Prostate gland (tissue), 2 donors: ENCODE measurements around the gene ARSI. TPM values are rescaled to one million over a fixed set of nuclear protein-coding genes. Genes with fewer than 3 reads are reported as not detected.

ENCODE experiments used
- DNase-seq: peaks from one replicate; pipeline ENCODE4 v3.0.0-alpha.2; 2019; ENCODE audit warnings: low spot score
- H3K27ac ChIP-seq, 2 donors: fragments of 200-600 bp; sonication (generic); 2 replicates each; pipeline ENCODE4 v1.5.1; 2017 to 2019
- H3K27me3 ChIP-seq: fragments of 200-600 bp; sonication (generic); replicated peaks from 2 replicates; pipeline ENCODE4 v1.5.1; 2019; ENCODE audit not compliant: insufficient read depth
- H3K36me3 ChIP-seq, 2 donors: fragments of 200-600 bp; sonication (generic); 1 replicate in 1 of 2; 2 replicates in 1 of 2; pipeline versions ENCODE4 v1.5.1 to v1.8.1; 2017 to 2019
- H3K4me1 ChIP-seq: fragments of 200-600 bp; sonication (generic); replicated peaks from 2 replicates; pipeline ENCODE4 v1.5.1; 2019
- H3K4me3 ChIP-seq, 2 donors: fragments of 200-600 bp; sonication (generic); 2 replicates each; pipeline ENCODE4 v1.5.1; 2017 to 2019
- H3K9me3 ChIP-seq: fragments of 200-600 bp; sonication (generic); 2 replicates; pipeline ENCODE4 v1.5.1; 2017
- CTCF ChIP-seq, 4 experiments: fragments of 200-600 bp in 2 of 4; fragments of 450-650 bp in 2 of 4; sonication (generic) in 2 of 4; IDR thresholded peaks; 1 replicate in 3 of 4; 2 replicates in 1 of 4; pipeline ENCODE4 v1.5.1; 2016 to 2019; ENCODE audit warnings: antibody characterized with exemption in 4 of 4, mild to moderate bottlenecking in 2 of 4, moderate library complexity in 2 of 4
- POLR2A ChIP-seq: fragments of 450-650 bp; IDR thresholded peaks from one replicate; pipeline ENCODE4 v1.6.1; 2016; ENCODE audit warnings: antibody characterized with exemption, mild to moderate bottlenecking
- POLR2AphosphoS5 ChIP-seq: sonication (generic); formaldehyde crosslinking; IDR thresholded peaks from one replicate; pipeline ENCODE4 v1.6.1; 2017; ENCODE audit warnings: antibody characterized with exemption
- WGBS: methylation state at CpG from one replicate; pipeline ENCODE4 v1.1.5; 2018; 5-methylcytosine and 5-hydroxymethylcytosine counted together
- intact Hi-C: fragments of 100-400 bp; cut with DNase I; formaldehyde crosslinking; loops from one replicate; pipeline ENCODE4 v1.14.2; 2022
- total RNA-seq, 2 donors: library from RNA; depleted of rRNA; stranded (reverse); fragments of >200 nt; gene quantifications; one replicate each; pipeline ENCODE4 v1.1.0, GENCODE V29; 2016

ARSI gene
- total RNA-seq, 2 donors from 2014 or later, result 1.5 to 1.6 TPM

GRCh38 chr5:150266871-150267291 is 35.8 kb downstream of the ARSI start:
- Histone ChIP-seq H3K9me3 (no peaks in the 10 kb centered on the region), H3K4me3 (no peak overlapping the region), H3K36me3 (no peaks in the 10 kb centered on the region), H3K27me3 (no peaks in the 10 kb centered on the region), H3K27ac (no peak overlapping the region), H3K4me1 (no peaks in the 10 kb centered on the region)
- TF ChIP-seq POLR2AphosphoS5 (no peak), POLR2A (no peak), CTCF (IDR thresholded peaks at IDR 0.05) (no peak)
- no peak for DNase-seq
- whole genome bisulfite sequencing, result 71% methylated on average over 4 of the region's 4 CpGs
- intact Hi-C loops, result no loop called here

GRCh38 chr5:150265870-150266383 is 36.8 kb downstream of the ARSI start:
- 76% methylated on average over 6 of the region's 6 CpGs for WGBS
- no peaks in the 10 kb centered on the region for H3K36me3 ChIP-seq
- H3K4me3 ChIP-seq, result no peak overlapping the region
- DNase-seq, result no peak
- intact Hi-C loops, result no loop called here
- H3K9me3 ChIP-seq, result no peaks in the 10 kb centered on the region
- H3K27ac ChIP-seq, result no peak overlapping the region
- H3K4me1 ChIP-seq, result no peaks in the 10 kb centered on the region
- no peak for TF ChIP-seq POLR2AphosphoS5
- TF ChIP-seq POLR2A, result no peak
- no peak for TF ChIP-seq CTCF (IDR thresholded peaks at IDR 0.05)
- no peaks in the 10 kb centered on the region for H3K27me3 ChIP-seq

GRCh38 chr5:150264667-150265603 is 37.8 kb downstream of the ARSI start:
- no peak for DNase-seq
- Histone ChIP-seq H3K27me3 (no peaks in the 10 kb centered on the region), H3K4me3 (no peak overlapping the region), H3K9me3 (no peaks in the 10 kb centered on the region), H3K36me3 (no peaks in the 10 kb centered on the region), H3K4me1 (no peaks in the 10 kb centered on the region), H3K27ac (no peak overlapping the region)
- 90% methylated on average over 23 of the region's 23 CpGs for WGBS
- intact Hi-C loops, result no loop called here
- no peak for TF ChIP-seq POLR2A
- no peak for TF ChIP-seq POLR2AphosphoS5
- TF ChIP-seq CTCF (IDR thresholded peaks at IDR 0.05), result no peak

- TF ChIP-seq CTCF (IDR thresholded peaks at IDR 0.05), result no peak
- peak; percentile 25 for TF ChIP-seq POLR2AphosphoS5
- Histone ChIP-seq H3K4me1 (no peaks in the 10 kb centered on the region), H3K9me3 (no peaks in the 10 kb centered on the region), H3K27ac (no peak overlapping the region), H3K36me3 (no peaks in the 10 kb centered on the region), H3K27me3 (no peaks in the 10 kb centered on the region), H3K4me3 (no peak overlapping the region)
- DNase-seq, result peak; percentile 71
- WGBS, result 46% methylated on average over 11 of the region's 11 CpGs
- intact Hi-C loops, result no loop called here
These were observed 38.7 kb downstream of the ARSI start for GRCh38 chr5:150263801-150264621.
